Colonic mucosa (tissue), 4 donors: ENCODE data around the gene CFAP69. TPM values are rescaled to one million over a fixed set of nuclear protein-coding genes. Genes with fewer than 3 reads are reported as not detected.

Experiments
- DNase-seq: peaks from one replicate; pipeline ENCODE4 v3.0.0-alpha.2; 2020
- H3K27ac ChIP-seq: fragments of 200-600 bp; one replicate; pipeline ENCODE4 v1.8.0; 2021
- H3K27me3 ChIP-seq: fragments of 200-600 bp; one replicate; pipeline ENCODE4 v1.8.0; 2021
- H3K36me3 ChIP-seq: fragments of 200-600 bp; one replicate; pipeline ENCODE4 v1.8.0; 2021
- H3K4me1 ChIP-seq: fragments of 200-600 bp; one replicate; pipeline ENCODE4 v1.8.0; 2021; ENCODE audit warnings: mild to moderate bottlenecking
- H3K4me3 ChIP-seq: fragments of 200-600 bp; one replicate; pipeline ENCODE4 v1.8.0; 2021
- H3K9ac ChIP-seq, 2 donors: one replicate each; pipeline ENCODE4 v1.7.0; 2013; ENCODE audit warnings: control low read depth in 2 of 2, low read depth in 2 of 2, low read length in 2 of 2
- H3K9me3 ChIP-seq: fragments of 200-600 bp; one replicate; pipeline ENCODE4 v1.8.0; 2021
- CTCF ChIP-seq: fragments of 200-600 bp; IDR thresholded peaks from one replicate; pipeline ENCODE4 v1.8.0; 2022; ENCODE audit warnings: antibody characterized with exemption, mild to moderate bottlenecking
- intact Hi-C: fragments of 100-400 bp; cut with DNase I; formaldehyde crosslinking; loops from one replicate; pipeline ENCODE4 v1.14.1; 2022
- total RNA-seq, 2 donors: library from RNA; stranded (reverse); fragmentation: NEBNext Ultra II Directional in 1 of 2; extraction: Animal tissue kit (Norgen Biotek cat#: 25700) in 1 of 2; gene quantifications; one replicate each; pipeline ENCODE4 v1.2.1, GENCODE V29; 2021
- donor health status: healthy.
- donor health status: DM: no; HTN: no; CAD: no.
- donor health status: DM: no; HTN: no; CAD: no.

The CFAP69 gene
- total RNA-seq, 2 donors from 2014 or later, result 3.6 to 4.2 TPM

- intact Hi-C loops, result loop anchor here (5.0 kb wide), 1 partner anchor 118 kb away; the partner anchor contains the start of gene STEAP1
- no peak for DNase-seq
- Histone ChIP-seq H3K27ac (no peak overlapping the region), H3K4me3 (no peak overlapping the region), H3K27me3 (no peaks in the 10 kb centered on the region), H3K9ac (no peak overlapping the region), H3K36me3 (no peaks in the 10 kb centered on the region), H3K4me1 (no peaks in the 10 kb centered on the region), H3K9me3 (no peaks in the 10 kb centered on the region)
- TF ChIP-seq CTCF, result no peak
Measured at GRCh38 chr7:90270431-90271178, 25.6 kb downstream of the CFAP69 start.

GRCh38 chr7:90271753-90272152 is 26.8 kb downstream of the CFAP69 start:
- Histone ChIP-seq H3K27me3 (no peaks in the 10 kb centered on the region), H3K9me3 (no peaks in the 10 kb centered on the region), H3K36me3 (no peaks in the 10 kb centered on the region), H3K4me1 (no peaks in the 10 kb centered on the region), H3K27ac (no peak overlapping the region), H3K4me3 (no peak overlapping the region), H3K9ac (no peak overlapping the region)
- no peak for DNase-seq
- TF ChIP-seq CTCF, result no peak
- intact Hi-C loops, result loop anchor here (5.0 kb wide), 1 partner anchor 119 kb away; the partner anchor contains the start of gene STEAP1

- no peaks in the 10 kb centered on the region for H3K36me3 ChIP-seq
- no peaks in the 10 kb centered on the region for H3K9me3 ChIP-seq
- no peak for DNase-seq
- no peak overlapping the region for H3K27ac ChIP-seq
- intact Hi-C loops, result loop anchor here (5.0 kb wide), 1 partner anchor 120 kb away; the partner anchor contains the start of gene STEAP1
- no peak for TF ChIP-seq CTCF
- H3K4me1 ChIP-seq, result no peaks in the 10 kb centered on the region
- H3K27me3 ChIP-seq, result no peaks in the 10 kb centered on the region
- H3K9ac ChIP-seq, result no peak overlapping the region
- H3K4me3 ChIP-seq, result no peak overlapping the region
Measured at GRCh38 chr7:90272242-90272641, 27.3 kb downstream of the CFAP69 start.

DNA sequence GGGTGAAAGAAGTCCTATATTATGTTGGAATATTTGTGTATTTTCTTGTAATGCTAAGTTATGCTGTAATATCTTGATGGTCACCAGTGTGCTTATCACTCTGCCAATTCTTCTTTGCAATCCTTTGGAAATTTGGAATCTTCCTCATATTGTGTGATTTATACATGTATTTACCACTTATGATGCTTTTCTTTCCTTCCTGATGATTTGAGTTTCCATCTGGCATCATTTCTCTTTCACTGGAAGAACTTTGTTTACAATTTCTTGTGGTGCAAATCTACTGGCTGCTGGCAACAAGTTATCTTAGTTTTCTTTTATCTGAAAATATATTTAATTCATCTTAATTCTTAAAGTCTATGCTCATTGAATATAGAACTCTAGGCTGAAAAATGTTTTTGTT is 29.2 kb downstream of the CFAP69 start:
- TF ChIP-seq CTCF, result no peak
- intact Hi-C loops, result loop anchor here (5.0 kb wide), 1 partner anchor 122 kb away; the partner anchor contains the start of gene STEAP1
- Histone ChIP-seq H3K4me3 (no peak overlapping the region), H3K36me3 (no peaks in the 10 kb centered on the region), H3K9ac (no peak overlapping the region), H3K27ac (no peak overlapping the region), H3K9me3 (no peaks in the 10 kb centered on the region), H3K4me1 (no peaks in the 10 kb centered on the region), H3K27me3 (no peaks in the 10 kb centered on the region)
- no peak for DNase-seq

DNA sequence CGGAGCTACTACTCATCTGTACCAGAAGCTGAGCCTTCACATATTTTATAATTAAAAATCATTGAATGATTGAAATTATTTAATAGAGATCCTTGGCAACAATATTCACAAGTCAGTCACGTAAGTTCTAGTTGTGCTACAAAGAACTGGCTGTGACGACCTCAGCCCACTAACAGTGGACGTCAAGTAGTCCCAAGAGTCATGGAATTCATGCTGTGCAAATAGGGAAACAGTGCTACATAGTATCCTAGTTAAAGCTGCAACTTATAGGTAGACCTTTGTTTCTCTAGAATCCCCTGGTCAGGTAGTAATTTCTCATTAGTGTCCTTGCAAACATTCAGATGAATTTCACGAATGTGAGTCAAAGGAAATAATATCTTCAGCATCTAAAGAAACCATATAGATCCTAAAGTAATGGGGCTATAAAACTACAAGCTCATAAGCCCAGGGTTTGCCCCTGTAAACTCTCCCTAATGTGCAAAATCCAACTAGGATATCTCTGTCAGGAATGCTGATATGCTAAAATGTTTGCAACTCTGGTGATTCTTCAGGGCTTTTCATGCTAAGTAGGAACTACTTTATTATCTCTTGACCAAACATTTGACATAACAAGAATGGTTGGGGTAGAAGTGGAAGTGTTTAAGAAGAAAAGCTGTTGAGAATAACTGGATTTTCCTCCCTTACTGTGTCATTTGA is 31.2 kb downstream of the CFAP69 start:
- TF ChIP-seq CTCF, result no peak
- Histone ChIP-seq H3K4me3 (no peak overlapping the region), H3K9me3 (no peaks in the 10 kb centered on the region), H3K27me3 (no peaks in the 10 kb centered on the region), H3K9ac (no peak overlapping the region), H3K36me3 (no peaks in the 10 kb centered on the region), H3K4me1 (no peaks in the 10 kb centered on the region), H3K27ac (no peak overlapping the region)
- intact Hi-C loops, result no loop called here
- no peak for DNase-seq
